NCI-H2029 (cell line): Measurements from ENCODE around the gene EXOC6B.

ENCODE experiments used
- DNase-seq: peaks from one replicate; lab custom pipeline; 2025; lab: John Stamatoyannopoulos, UW

EXOC6B gene

DNA sequence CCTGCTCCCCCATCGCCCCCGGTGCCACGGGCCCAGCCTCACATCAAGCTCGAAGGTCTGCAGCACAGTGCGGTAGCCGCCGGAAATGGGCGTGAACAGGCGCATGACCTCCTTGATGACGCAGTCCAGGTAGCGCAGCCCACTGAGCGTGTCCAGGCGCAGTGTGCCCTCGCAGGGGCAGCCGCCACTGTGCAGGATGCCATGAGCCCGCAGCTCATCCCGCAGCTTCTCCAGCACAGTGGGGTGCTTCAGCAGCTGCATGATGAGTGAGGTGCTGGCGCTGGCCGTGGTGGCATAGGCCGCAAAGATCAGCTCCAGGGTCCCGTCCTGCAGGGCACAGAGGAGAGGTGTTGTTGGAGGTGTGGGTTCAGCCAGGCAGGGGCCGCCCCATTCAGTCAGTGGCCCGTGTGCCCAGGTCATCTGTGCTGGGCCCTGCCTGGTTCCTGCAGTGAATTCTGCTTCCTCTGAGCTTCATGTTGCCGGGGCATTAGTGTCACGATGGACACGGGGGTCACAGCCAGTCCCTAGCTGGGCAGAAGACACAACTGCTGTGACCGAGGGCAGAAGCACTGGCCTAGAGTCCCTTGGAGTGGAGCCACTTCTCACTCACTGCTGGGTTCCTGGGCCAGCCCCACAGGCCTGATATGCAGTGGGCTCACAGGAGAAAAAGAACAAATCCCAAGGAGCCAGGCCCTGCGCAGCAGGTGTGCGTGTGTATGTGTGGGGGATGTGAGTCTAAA is 692.7 kb downstream of the EXOC6B start:
- no peak for DNase-seq

- DNase-seq = no peak
Measured at GRCh38 chr2:72131916-72132841, 693.7 kb downstream of the EXOC6B start.

DNA sequence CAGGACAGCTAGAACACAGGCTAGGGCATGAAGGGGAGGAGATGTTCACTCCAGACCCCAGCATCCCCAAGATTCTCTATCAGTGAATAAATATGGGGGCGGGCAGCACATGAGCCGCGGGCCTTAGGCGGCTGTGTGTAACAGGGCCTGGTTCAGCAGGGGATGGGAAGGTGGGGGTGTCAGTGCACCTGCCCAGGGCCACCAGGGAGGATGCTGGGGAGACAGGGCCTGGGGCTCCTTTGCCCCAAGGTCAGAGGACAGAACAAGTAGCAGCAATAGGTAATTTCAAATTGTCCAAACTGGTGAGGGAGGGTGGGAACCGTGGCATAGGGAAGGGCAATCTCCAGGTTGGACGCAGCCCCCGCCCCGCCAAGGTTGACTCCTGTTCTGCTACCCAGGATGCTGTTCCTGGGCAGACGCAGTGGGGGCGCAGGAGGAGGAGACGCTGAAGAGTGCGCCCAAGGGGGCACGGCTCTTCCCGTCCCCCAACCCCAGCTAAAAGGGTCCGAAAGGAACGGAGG is 694.4 kb downstream of the EXOC6B start:
- no peak for DNase-seq

GRCh38 chr2:72130659-72131360 is 695.0 kb downstream of the EXOC6B start:
- DNase-seq = no peak

GRCh38 chr2:72129681-72130340 is 696.0 kb downstream of the EXOC6B start:
- DNase-seq = no peak

DNA sequence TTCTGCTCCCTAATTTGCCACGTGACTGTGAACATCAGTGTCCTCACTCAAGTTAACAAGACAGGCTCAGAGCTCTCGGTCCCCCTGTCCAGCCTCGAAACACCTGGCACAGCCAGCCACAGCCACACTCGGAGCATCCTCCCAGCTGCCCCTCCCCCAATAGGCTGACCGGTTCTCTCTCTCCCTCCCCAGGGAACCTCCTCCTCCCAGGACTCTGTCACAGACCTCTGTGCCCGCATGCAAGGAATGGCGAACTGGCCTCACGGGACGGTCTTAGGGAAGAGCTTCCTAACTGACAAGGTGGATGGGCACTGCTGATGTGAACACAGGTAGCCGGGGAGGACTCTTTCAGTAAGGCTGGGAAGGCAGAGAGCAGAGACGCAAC is 697.0 kb downstream of the EXOC6B start:
- DNase-seq = no peak

DNA sequence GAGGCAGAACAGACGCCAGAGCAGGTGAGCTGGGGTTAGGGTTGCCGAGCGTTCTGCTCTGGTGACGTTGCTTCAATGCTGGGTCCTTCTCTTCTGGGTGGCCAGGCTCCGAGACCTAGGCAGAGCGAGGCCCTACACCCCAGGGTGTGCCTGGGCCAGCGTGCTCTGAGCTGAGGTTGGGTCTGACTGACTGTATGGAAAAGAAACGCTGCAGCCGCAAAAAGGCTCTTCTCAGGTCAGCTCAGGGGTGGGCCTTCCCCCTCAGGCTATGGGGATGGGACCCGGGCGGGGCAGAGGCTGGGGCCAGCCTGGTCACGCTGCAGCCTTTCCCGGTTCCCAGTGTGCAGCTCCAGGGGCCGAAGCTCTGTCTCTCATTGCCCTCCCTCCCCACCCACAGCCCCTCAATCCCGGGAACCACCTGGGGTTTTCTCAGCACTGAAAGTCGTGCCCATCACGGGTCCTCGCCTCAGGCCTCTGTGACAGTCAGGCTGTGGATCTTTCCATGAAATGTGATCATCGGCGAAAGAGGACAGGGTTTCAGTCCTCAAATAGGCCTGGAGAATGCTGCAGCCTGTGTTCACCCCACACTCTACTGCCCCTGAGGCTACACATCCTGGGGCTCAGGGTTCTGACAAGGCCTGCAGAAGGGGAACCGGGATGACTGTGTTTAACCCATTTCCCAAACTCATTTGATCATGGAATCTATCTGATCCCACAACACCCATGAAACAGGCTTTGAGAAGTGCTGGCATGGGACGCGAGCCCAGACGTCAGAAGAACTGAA is 697.6 kb downstream of the EXOC6B start:
- DNase-seq = no peak

GRCh38 chr2:72127401-72128058 is 698.3 kb downstream of the EXOC6B start:
- DNase-seq = no peak

- no peak for DNase-seq
Measured at GRCh38 chr2:72126186-72127100, 699.4 kb downstream of the EXOC6B start.
